Left ventricle myocardium inferior (tissue), 1 donor: ENCODE measurements around the gene APLP2. TPM values are rescaled to one million over a fixed set of nuclear protein-coding genes. Genes with fewer than 3 reads are reported as not detected.

ENCODE experiments used
- DNase-seq: peaks from one replicate; pipeline ENCODE4 v3.0.0-alpha.2; 2020
- H3K27ac ChIP-seq: fragments of 200-600 bp; replicated peaks from 2 replicates; pipeline ENCODE4 v1.8.0; 2021
- H3K27me3 ChIP-seq: fragments of 200-600 bp; 2 replicates; pipeline ENCODE4 v1.8.0; 2021; ENCODE audit warnings: low read depth
- H3K36me3 ChIP-seq: fragments of 200-600 bp; 2 replicates; pipeline ENCODE4 v1.8.0; 2021
- H3K4me1 ChIP-seq: fragments of 200-600 bp; 2 replicates; pipeline ENCODE4 v1.8.0; 2021
- H3K4me3 ChIP-seq: fragments of 200-600 bp; 2 replicates; pipeline ENCODE4 v1.8.0; 2021; ENCODE audit warnings: mild to moderate bottlenecking, moderate library complexity
- H3K9me3 ChIP-seq: fragments of 200-600 bp; replicated peaks from 2 replicates; pipeline ENCODE4 v1.8.0; 2021
- CTCF ChIP-seq: fragments of 200-600 bp; IDR thresholded peaks from 2 replicates; pipeline ENCODE4 v1.8.0; 2021; ENCODE audit warnings: antibody characterized with exemption, mild to moderate bottlenecking, borderline replicate concordance
- intact Hi-C: fragments of 100-400 bp; cut with micrococcal nuclease; formaldehyde crosslinking; loops from one replicate; pipeline ENCODE4 v1.11.0; 2022
- total RNA-seq: library from RNA; stranded (reverse); fragmentation: NEBNext Ultra II Directional; extraction: Animal tissue kit (Norgen Biotek cat#: 25700); gene quantifications from one replicate; pipeline ENCODE4 v1.2.1, GENCODE V29; 2021
- donor health status: DM: no; HTN: yes; CAD: no; lungs with severe emphysema.

The APLP2 gene
- total RNA-seq, 1 donor from 2014 or later, result 325 TPM

- H3K4me3 ChIP-seq, result no peak overlapping the region
- peaks cover 17% of the 10 kb centered on the region for H3K36me3 ChIP-seq
- no peaks in the 10 kb centered on the region for H3K9me3 ChIP-seq
- no peak for DNase-seq
- H3K27ac ChIP-seq, result no peak overlapping the region
- no peak for TF ChIP-seq CTCF
- H3K4me1 ChIP-seq, result peaks cover 32% of the 10 kb centered on the region
- intact Hi-C loops, result no loop called here
- no peaks in the 10 kb centered on the region for H3K27me3 ChIP-seq
Observed at GRCh38 chr11:130148796-130149326, 79.2 kb downstream of the APLP2 start.

- Histone ChIP-seq H3K27ac (no peak overlapping the region), H3K9me3 (no peaks in the 10 kb centered on the region), H3K27me3 (no peaks in the 10 kb centered on the region), H3K36me3 (no peaks in the 10 kb centered on the region), H3K4me1 (peaks cover 19% of the 10 kb centered on the region), H3K4me3 (no peak overlapping the region)
- intact Hi-C loops, result no loop called here
- no peak for TF ChIP-seq CTCF
- DNase-seq, result no peak
Observed at GRCh38 chr11:130150790-130151189, 81.1 kb downstream of the APLP2 start.

- no peaks in the 10 kb centered on the region for H3K9me3 ChIP-seq
- no peaks in the 10 kb centered on the region for H3K36me3 ChIP-seq
- no peak for DNase-seq
- intact Hi-C loops, result no loop called here
- no peaks in the 10 kb centered on the region for H3K27me3 ChIP-seq
- peaks cover 15% of the 10 kb centered on the region for H3K4me1 ChIP-seq
- no peak overlapping the region for H3K27ac ChIP-seq
- TF ChIP-seq CTCF, result no peak
- no peak overlapping the region for H3K4me3 ChIP-seq
Observed at GRCh38 chr11:130151196-130151595, 81.5 kb downstream of the APLP2 start.

- no peak for TF ChIP-seq CTCF
- no peak overlapping the region for H3K27ac ChIP-seq
- no peak overlapping the region for H3K4me3 ChIP-seq
- intact Hi-C loops, result no loop called here
- no peak for DNase-seq
- peaks cover 40% of the 10 kb centered on the region for H3K27me3 ChIP-seq
- H3K9me3 ChIP-seq, result no peaks in the 10 kb centered on the region
- H3K36me3 ChIP-seq, result no peaks in the 10 kb centered on the region
- peaks cover 21% of the 10 kb centered on the region for H3K4me1 ChIP-seq
Observed at GRCh38 chr11:130156108-130157022, 86.7 kb downstream of the APLP2 start.

- Histone ChIP-seq H3K9me3 (no peaks in the 10 kb centered on the region), H3K4me3 (no peak overlapping the region), H3K27ac (no peak overlapping the region), H3K4me1 (peaks cover 26% of the 10 kb centered on the region), H3K27me3 (peaks cover 47% of the 10 kb centered on the region), H3K36me3 (no peaks in the 10 kb centered on the region)
- DNase-seq, result no peak
- intact Hi-C loops, result no loop called here
- no peak for TF ChIP-seq CTCF
Observed at GRCh38 chr11:130157101-130157500, 87.4 kb downstream of the APLP2 start.
